ENCODE results near the gene PYDC2. TPM values are rescaled to one million over a fixed set of nuclear protein-coding genes. Genes with fewer than 3 reads are reported as not detected.

The PYDC2 gene
- total and polyA plus RNA-seq, 2 donors (not counting 1 experiment from before 2014, with no cell fraction given), result not detected

DNA sequence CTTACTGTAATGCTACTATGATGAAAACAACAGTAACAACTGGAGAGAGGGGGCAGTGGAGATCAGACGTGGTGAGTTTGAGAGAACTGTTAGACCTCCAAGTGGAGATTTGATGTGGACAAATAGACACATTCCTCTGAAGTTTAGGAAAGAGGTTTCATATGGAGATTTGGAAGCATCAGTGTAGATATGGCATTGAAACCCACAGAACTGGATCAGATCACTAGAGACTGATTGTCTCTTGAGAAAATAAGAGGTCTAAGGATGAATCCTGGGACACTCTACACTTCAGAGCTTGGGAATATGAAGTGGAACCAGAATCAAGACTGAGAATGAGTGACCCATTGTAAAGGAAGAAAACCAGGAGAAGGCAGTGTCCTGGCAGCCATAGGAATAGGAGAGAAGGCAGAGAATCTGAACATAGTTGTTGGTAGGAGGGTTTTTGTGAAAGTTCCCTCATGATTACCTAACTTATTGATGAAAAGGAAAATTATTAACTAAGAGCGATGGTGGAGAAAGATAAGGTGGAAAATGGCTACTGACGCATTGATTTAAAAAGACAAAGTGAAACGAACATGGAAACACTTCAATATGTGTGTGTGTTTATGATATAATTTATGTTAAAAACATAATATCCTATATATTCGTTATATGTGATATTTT, 29.7 kb upstream of the PYDC2 start:
- Histone ChIP-seq H3K4me1 (ENCODE audit: control insufficient read depth, extremely low read depth, insufficient read depth, low read length) (no peaks in the 10 kb centered on the region), H3K9me3 (ENCODE audit: control insufficient read depth, insufficient read depth, low read depth, low read length) (no peaks in the 10 kb centered on the region), H3K79me2 (ENCODE audit: control insufficient read depth, insufficient read depth, low read length) (no peaks in the 10 kb centered on the region), H4K20me1 (ENCODE audit: control insufficient read depth, extremely low read depth, insufficient read depth, low read length) (no peaks in the 10 kb centered on the region), H3K27me3 (ENCODE audit: control insufficient read depth, insufficient read depth, low read length) (no peaks in the 10 kb centered on the region), H3K9ac (ENCODE audit: insufficient read depth, low read length) (no peak overlapping the region), H3K36me3 (ENCODE audit: control insufficient read depth, insufficient read depth, low read length) (no peaks in the 10 kb centered on the region), H2AFZ (ENCODE audit: low read length) (no peak overlapping the region), H3K27ac (ENCODE audit: insufficient read depth, low read length) (no peak overlapping the region), H3K4me2 (ENCODE audit: extremely low read depth, insufficient read depth, low read length) (no peak overlapping the region), H3K4me3 (replicated peaks in 1 of 4; ENCODE audit: control extremely low read depth in 1 of 4, insufficient read depth in 1 of 4, low read depth in 3 of 4, low read length in 4 of 4) (no peak overlapping the region)
- no peak for TF ChIP-seq EZH2 (IDR thresholded peaks at IDR 0.05; ENCODE audit: low read length, missing control alignments)
- TF ChIP-seq, protein P1, sequence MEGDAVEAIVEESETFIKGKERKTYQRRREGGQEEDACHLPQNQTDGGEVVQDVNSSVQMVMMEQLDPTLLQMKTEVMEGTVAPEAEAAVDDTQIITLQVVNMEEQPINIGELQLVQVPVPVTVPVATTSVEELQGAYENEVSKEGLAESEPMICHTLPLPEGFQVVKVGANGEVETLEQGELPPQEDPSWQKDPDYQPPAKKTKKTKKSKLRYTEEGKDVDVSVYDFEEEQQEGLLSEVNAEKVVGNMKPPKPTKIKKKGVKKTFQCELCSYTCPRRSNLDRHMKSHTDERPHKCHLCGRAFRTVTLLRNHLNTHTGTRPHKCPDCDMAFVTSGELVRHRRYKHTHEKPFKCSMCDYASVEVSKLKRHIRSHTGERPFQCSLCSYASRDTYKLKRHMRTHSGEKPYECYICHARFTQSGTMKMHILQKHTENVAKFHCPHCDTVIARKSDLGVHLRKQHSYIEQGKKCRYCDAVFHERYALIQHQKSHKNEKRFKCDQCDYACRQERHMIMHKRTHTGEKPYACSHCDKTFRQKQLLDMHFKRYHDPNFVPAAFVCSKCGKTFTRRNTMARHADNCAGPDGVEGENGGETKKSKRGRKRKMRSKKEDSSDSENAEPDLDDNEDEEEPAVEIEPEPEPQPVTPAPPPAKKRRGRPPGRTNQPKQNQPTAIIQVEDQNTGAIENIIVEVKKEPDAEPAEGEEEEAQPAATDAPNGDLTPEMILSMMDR (conservative IDR thresholded peaks at IDR 0.05 in 1 of 2, IDR thresholded peaks at IDR 0.05 in 1 of 2; ENCODE audit: low read depth in 1 of 2, low read length in 2 of 2), result no peak
- no peak for DNase-seq (ENCODE audit: low read depth in 2 of 2)

DNA sequence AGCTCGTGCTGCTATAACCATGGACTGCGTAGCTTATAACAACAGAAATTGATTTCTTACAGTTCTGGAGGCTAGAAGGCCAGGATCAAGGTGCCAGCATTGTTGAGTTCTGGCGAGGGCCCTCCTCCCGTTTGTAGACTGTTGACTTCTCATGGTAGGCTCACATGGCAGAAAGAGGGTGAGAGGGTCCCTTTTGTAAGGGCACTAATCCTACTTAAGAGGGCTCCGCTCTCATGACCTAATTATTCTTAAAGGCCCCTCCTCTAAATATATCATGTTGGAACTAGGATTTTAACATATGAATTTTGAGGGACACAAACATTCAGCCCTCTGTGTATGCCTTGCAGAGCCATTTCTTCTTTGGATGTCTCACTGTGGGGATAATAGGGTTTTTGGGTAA, 28.8 kb upstream of the PYDC2 start:
- no peak overlapping the region for H2AFZ ChIP-seq (ENCODE audit: low read length)

DNA sequence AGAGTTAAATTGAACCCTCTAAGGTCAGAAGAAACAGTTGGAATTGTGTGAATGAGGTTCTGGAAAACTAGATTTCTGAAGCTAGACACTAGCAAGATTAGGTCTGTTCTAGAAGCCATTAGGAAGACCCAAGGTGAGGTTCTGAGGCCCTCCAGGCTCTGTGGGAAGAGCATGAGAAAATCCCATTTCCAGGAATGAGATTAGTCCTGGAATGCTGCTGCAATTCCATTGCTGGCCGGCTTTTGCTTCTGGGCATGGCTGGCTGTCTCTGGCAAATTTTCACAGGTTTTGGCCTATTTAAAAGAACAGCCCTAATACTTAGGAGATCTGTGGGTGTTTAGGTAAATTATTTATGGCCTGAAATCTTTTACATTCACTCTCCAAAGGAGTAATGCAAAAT, 26.9 kb upstream of the PYDC2 start:
- Histone ChIP-seq H3K4me3 (replicated peaks in 1 of 4; ENCODE audit: control extremely low read depth in 1 of 4, insufficient read depth in 1 of 4, low read depth in 3 of 4, low read length in 4 of 4) (no peak overlapping the region), H3K27me3 (ENCODE audit: control insufficient read depth, insufficient read depth, low read length) (no peaks in the 10 kb centered on the region), H3K9me3 (ENCODE audit: control insufficient read depth, insufficient read depth, low read depth, low read length) (no peaks in the 10 kb centered on the region), H3K79me2 (ENCODE audit: control insufficient read depth, insufficient read depth, low read length) (no peaks in the 10 kb centered on the region), H4K20me1 (ENCODE audit: control insufficient read depth, extremely low read depth, insufficient read depth, low read length) (no peaks in the 10 kb centered on the region), H3K27ac (ENCODE audit: insufficient read depth, low read length) (no peak overlapping the region), H3K36me3 (ENCODE audit: control insufficient read depth, insufficient read depth, low read length) (no peaks in the 10 kb centered on the region), H2AFZ (ENCODE audit: low read length) (no peak overlapping the region), H3K4me1 (ENCODE audit: control insufficient read depth, extremely low read depth, insufficient read depth, low read length) (no peaks in the 10 kb centered on the region), H3K9ac (ENCODE audit: insufficient read depth, low read length) (no peak overlapping the region), H3K4me2 (ENCODE audit: extremely low read depth, insufficient read depth, low read length) (no peak overlapping the region)
- no peak for DNase-seq (ENCODE audit: low read depth in 2 of 2)
- TF ChIP-seq, protein P1 (conservative IDR thresholded peaks at IDR 0.05 in 1 of 2, IDR thresholded peaks at IDR 0.05 in 1 of 2; ENCODE audit: low read depth in 1 of 2, low read length in 2 of 2), result no peak
- no peak for TF ChIP-seq EZH2 (IDR thresholded peaks at IDR 0.05; ENCODE audit: low read length, missing control alignments)

More for the DNA sequence above, 28.8 kb upstream of the PYDC2 start:
- no peak overlapping the region for H3K4me3 ChIP-seq (replicated peaks in 1 of 4; ENCODE audit: control extremely low read depth in 1 of 4, insufficient read depth in 1 of 4, low read depth in 3 of 4, low read length in 4 of 4)
- H3K79me2 ChIP-seq (ENCODE audit: control insufficient read depth, insufficient read depth, low read length), result no peaks in the 10 kb centered on the region
- no peaks in the 10 kb centered on the region for H3K27me3 ChIP-seq (ENCODE audit: control insufficient read depth, insufficient read depth, low read length)
- no peak overlapping the region for H3K27ac ChIP-seq (ENCODE audit: insufficient read depth, low read length)
- no peaks in the 10 kb centered on the region for H3K36me3 ChIP-seq (ENCODE audit: control insufficient read depth, insufficient read depth, low read length)
- no peak for DNase-seq (ENCODE audit: low read depth in 2 of 2)
- H3K9ac ChIP-seq (ENCODE audit: insufficient read depth, low read length), result no peak overlapping the region
- no peaks in the 10 kb centered on the region for H4K20me1 ChIP-seq (ENCODE audit: control insufficient read depth, extremely low read depth, insufficient read depth, low read length)
- H3K4me1 ChIP-seq (ENCODE audit: control insufficient read depth, extremely low read depth, insufficient read depth, low read length), result no peaks in the 10 kb centered on the region
- no peak overlapping the region for H3K4me2 ChIP-seq (ENCODE audit: extremely low read depth, insufficient read depth, low read length)
- no peak for TF ChIP-seq EZH2 (IDR thresholded peaks at IDR 0.05; ENCODE audit: low read length, missing control alignments)
- TF ChIP-seq, protein P1 (conservative IDR thresholded peaks at IDR 0.05 in 1 of 2, IDR thresholded peaks at IDR 0.05 in 1 of 2; ENCODE audit: low read depth in 1 of 2, low read length in 2 of 2), result no peak
- H3K9me3 ChIP-seq (ENCODE audit: control insufficient read depth, insufficient read depth, low read depth, low read length), result no peaks in the 10 kb centered on the region
